NCI-H2029 (cell line): ENCODE results near the gene WWOX.

ENCODE experiments used
- DNase-seq: peaks from one replicate; lab custom pipeline; 2025; lab: John Stamatoyannopoulos, UW

Gene WWOX

DNA sequence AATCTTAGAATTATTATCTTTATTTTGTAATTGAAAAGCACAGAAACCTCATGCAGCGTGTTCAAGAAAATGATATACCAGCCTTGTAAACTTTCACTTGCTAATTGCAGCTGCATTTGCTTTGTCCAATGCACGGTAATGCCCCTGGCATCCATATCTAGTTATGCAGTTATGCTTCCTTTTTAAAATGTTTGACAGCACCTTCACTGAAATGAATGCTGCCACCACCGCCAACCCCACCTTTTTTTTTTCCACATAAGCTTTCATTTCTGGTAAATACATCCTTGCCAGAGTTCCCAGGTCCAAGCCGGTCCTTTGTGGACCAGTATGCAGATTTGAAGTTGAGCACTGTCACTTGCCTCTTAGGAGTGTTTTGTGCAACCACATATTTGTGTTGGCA is 338.8 kb downstream of the WWOX start:
- no peak for DNase-seq

DNA sequence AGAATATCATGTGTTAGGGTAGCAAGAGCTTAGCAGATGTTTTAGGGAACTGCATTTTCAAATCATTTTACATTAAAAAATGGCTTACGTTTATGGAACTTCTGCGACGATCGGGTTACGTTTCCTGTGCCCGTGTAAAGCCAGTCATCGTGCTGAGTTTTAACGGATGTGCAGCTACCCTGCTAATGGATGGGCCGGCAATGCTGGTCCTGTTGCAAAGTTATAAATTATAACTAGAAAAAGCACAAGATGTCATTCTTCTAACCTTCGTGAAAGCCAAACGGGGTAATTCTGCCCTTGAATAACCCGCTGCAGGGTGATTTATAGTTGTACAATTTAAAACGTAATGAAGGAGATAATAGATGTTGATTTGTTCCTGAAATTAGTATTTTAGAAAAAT is 339.2 kb downstream of the WWOX start:
- no peak for DNase-seq

DNA sequence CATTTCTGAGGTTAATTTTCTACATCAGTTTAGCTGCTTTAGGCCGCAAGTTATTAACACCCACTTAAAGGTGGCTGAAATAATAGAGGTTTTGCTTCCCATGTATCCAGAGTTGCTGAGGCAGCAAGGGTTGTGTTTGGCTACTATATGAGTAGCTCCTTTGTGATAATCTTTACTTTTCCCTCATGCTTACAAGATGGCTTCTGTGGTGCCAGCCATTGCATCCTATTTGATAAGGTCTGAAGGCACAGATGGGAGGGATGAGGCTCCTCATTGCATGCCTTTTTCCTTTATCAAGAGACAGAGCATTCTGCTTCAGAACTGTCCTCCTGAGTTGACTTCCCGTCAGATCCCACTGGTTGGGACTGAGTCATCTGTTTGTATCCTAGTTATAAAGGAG is 340.2 kb downstream of the WWOX start:
- DNase-seq = no peak

DNA sequence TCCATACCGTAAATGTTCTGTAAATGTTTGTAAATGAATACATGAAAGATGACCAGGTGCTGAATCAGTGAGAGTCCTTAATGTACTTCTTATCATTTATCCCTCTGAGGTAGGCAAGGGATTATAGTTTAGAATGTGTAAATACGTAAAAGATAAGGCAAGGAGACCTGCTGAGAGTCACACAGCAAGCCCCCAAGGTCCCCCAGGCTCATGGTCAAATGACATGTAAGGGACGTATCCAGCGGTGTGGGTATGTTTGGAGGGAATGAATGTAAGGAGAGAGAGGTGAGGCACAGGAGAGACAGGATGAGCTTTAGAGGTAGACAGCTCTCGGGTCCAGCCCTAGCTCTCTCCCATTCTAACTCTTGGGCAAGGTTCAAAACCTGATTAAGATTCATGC is 341.8 kb downstream of the WWOX start:
- DNase-seq = no peak

DNA sequence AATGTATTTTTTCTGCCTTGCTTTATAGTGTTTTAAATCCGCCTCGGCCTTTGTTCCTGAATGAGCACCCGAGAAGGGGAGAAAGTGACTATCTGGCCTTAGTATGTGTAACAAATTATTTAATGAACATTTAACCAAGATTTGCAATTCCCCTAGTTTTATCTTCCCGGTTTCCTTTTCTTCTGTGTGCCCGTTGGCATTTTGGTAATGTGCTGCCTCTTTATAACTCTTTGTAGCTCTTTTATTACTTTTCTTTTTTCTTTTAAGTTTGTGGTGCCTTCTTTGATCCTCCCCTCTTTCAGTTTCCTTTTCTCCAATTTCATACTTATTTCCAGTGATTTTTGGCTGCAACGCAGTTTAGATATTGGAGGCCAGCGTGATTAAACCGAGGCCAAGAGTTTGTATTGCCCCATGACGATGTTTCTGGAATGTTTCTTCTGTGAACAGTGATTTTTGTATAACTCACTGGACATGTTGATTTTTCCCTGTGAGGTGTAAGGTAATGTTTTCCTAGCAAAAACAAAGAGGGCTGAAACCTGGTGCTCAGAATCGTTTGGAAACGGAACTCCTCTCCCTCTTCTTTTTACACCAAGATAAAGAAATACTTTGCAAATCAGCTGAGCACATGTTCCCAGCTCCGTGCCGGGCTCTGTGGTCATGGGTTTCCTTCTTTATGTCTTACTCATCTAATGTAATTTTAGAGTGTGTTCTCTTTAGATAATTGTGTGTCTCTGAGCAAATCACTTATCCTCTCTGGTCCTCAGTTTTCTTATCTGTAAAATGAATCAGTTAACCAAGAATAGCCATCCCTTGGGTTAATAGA is 344.3 kb downstream of the WWOX start:
- DNase-seq = no peak

DNA sequence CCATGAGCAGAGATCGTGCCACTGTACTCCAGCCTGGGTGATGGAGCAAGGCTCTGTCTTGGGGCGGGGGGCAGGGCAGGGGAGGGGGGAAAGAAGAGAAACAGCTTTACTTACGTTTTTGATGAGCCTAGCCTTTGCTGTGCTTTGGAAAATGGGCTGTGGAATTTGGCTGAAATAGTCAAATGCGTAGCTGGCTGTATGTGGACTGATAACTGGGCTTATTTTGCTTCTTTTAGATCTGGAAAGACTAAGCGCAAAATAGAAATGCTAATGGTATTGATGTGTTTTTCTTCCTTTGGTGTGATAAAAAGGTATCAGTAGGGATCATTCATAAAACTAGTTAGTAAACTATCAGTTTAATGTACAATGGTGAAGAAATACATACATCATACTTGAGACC is 346.4 kb downstream of the WWOX start:
- DNase-seq = no peak

DNA sequence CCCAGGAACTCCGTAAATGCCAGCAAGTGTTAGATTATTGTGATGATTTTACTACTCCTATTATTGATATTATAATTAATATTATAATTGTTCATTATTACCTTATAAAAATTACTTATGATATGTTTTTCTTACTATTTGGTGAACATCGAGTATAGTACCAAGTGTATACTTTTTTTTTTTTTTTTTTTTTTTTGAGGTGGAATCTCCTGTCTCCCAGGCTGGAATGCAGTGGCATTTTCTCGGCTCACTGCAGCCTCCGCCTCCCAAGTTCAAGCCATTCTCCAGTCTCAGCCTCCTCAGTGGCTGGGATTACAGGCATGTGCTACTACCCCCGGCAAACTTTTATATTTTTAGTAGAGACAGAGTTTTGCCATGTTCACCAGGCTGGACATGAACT is 347.0 kb downstream of the WWOX start:
- DNase-seq = no peak

DNA sequence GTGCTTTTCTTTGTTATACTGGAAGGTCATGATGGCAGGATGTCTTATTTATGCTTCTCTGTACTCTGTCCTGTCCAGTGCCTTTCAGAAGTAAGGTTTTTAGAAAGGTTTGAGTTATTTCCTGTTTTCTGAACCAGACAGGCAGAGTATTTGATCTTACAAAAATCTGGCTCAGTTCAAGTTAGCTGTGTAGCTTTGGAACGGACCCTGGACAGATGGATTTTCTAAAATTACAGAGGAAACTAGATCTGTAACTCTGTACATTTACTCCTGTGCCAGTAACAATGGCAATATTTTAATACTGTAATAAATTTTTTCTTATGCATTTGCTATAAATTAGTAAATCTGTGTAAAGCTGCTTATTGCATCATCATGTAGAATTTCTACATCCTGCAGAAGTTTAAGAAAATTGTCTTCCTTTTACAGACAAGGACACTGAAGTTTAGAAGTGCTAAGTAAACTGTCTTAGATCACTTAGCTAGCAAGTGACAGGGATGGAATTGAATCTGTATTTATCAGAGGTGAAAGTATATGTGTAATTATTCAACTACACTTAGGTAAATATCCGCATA is 347.6 kb downstream of the WWOX start:
- no peak for DNase-seq

DNA sequence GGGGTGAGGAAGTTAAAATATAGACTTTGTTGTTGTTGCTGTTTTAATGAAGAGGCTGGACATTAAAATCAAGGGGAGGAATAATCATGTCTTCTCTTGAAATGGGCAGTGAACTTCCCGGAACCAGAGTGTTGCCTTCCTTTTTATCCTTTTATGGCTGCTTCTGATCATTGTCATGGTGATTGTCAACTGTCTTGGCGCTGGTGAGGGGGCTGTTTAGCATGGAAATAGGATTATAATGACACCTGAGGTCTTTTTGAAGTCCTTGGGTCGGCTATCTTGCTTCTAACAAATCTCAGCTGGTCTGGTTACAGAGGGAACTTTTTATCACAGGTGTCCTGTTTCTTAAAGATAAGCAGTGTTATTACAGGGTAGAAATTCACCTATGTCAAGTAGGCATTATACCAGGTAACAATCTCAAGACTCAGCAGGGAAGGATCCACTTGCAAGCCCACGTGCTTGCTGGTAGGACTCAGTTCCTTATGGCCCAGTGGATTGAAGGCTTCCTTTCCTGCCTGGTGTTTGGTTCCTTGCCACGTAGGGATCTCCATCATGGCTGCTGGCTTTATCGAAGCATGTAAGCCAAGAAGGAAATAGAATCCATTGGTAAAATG is 349.3 kb downstream of the WWOX start:
- no peak for DNase-seq

DNA sequence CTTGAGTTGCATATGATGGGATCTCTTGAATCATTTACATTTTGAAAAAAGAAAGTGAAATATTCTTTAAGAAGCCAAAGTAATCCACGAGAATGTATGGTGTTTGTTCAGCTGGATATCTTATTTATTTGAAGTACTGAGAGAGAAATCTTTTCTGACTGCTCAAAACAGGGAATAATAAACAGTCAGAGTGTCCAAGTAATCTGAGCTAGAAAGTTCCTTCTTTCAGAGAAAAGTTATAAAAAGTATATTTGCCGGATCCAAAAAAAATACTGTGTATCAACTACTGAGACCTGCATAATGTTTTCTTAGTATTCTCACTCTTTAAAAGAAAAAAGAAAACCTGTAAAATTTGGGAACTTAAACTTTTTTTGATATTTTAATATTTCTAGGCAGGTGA is 350.8 kb downstream of the WWOX start:
- no peak for DNase-seq

DNA sequence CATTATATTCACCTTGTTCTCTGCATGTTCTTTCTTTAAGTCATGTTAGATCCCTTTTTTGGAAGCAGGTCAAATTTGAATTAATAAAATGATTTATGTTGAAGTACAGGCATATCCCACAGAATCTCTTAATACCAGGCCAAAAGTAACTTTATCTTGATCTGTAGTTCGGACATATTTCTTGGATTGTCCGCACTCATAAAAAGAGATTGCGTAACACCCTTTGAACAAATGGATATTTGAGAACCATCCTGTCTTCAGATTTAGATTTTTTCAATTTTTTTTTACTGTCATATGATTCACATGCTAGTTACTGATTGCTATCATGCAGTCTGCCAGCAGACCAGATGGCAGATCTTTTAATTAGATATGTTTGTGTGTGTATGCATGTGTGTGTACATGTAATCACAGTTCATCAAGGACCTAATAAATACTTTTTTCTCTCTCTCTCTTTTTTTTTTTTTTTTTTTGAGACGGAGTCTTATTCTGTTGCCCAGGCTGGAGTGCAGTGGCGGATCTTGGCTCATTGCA is 352.6 kb downstream of the WWOX start:
- no peak for DNase-seq

DNA sequence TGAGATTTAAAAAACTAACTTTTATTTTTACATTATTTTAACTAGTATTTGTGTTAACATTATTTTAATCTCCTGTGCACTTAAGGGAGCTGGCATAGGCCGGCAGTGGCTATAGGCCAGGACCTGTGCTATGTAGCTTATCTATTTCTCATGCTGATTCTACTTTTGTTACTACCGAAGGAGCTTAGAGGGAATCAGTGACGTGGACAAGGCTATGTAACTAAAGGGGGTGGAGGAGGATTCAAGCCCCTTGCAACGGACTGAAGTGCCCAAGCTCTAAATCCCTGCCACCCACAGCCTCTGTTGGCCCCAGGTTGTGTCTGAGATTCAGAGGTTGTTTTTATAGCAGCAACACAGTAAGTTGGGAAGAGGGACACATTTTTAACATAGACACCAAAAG is 356.4 kb downstream of the WWOX start:
- DNase-seq = no peak

DNA sequence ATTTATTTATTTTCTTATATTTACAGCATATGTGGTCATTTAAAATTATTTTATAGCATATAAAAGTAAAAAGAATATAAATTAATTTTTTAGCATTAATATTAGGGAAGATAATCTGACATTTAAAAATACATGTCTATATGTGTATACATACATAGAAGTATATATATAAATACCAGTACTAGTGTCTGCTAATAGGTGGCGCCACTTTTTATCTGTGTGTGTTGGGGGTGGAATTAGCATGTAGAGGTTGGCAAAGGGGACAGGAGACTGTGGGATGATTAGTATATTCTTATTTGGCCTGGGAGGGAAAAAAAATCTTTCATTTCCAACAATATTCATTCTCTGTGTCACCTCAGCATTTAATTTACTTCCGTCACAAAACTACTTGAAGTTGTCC is 359.1 kb downstream of the WWOX start:
- DNase-seq = no peak

DNA sequence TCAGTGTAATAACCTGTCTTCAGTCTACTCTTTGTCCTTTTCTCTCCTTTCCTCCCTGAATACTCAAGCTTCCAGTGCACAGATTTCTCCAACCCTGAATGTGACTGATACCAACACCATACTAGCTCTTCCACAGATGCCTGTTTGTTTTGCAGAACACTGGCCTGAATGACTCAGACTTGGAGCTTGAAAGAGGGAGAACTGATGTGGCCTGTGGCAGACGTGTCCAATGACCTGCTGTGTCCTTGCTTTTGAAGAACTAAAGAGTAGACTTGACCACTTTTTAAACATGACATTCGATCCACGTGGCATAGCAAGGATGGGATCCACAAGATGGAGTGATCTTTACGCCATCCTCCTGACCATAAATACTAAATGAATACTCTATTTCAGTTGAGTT is 361.0 kb downstream of the WWOX start:
- DNase-seq = no peak

DNA sequence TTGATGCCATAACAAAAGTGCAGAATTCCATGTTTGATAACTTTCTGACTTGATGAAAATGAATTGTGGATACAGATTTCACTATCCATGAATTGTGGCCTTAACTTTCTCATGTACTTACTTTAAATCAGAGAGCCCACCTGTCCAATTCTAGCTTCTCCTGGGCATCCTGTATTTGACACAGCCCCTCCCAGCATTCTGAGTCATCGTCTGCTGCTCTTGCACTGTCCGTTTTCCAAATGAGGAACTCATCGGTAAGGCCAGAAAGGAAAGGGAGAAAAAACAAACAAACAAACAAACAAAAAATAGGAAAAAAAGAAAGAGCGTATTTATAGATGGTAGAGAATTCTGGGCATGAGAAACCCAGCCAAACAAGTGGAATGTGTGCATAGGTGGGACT is 361.6 kb downstream of the WWOX start:
- no peak for DNase-seq

DNA sequence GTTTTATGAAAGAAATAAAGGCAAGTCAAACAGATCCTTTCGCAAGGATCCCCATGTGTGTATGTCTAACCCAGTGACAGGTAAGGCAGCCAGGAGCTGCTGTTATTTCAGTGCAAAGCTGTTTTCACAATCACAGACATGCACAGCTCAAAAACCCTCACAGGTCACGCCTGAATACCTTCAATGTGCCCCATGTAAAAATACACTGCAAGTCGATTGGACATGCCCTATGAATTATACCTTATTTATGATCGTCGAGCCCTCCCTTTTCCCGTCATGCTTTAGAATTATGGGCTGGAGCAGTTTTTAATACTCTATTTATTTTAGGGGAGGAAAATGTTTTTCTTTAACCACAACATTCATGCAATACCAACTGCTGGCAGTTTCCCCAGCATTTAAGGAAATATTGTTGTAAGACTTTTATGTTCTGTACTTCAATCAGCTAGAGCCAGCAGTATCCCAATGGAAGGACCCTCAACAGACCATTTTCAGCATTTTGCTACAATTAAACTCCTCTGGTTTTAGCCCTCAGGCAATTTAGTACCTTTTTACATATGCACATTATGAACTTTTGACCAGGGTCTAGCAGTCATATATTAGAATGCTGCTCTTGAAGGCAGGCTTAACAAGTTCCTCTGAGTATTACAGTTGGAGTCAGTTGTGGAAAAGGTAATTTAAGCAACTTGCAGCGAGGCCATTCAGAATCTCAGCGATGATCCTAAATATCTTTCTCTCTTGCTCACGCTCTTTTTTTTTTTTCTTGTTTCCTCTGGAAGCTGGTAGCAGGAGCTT is 362.2 kb downstream of the WWOX start:
- no peak for DNase-seq

DNA sequence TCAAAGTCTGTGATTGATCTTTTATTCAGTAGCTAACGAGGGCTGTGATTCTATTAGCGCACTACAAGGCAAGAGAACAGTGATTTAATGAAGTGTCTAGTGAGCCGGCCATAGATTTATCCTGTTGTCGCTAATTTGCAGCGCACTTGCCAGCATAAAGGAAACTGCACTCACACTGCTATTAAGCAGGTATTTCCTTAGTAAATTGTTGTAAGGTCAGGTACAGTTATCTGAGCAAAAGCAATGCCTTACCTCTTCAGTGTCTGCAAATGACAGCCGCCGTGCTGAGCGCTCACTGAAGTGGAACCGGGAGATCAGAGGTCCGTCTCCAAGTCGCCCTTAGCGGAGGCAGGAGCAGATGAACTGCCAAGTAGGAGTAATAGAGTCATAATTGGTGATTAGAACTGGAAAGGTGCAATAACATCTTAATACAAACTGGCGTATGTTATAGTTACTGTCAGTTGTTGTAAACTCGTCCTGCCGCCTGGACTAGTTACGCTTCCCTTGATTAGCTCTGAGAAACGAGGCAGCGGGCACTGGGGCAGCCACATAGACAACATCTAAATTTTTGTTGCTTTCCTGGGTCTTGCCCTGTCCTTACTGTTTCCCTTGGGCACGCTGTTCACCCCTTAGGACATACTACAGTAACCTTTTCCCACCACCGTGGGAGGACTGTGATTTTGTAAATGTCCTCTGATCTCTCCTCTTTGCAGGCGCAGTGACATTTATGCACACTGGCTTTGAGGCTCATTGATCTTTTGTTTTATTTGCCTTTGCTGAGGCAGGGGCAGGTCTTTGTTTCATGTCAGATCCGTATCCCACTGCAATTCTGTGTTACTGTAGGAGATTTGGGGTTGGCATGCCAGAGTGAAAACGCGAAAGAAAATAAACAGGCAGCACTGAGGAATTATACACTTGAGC is 363.1 kb downstream of the WWOX start:
- DNase-seq = no peak

DNA sequence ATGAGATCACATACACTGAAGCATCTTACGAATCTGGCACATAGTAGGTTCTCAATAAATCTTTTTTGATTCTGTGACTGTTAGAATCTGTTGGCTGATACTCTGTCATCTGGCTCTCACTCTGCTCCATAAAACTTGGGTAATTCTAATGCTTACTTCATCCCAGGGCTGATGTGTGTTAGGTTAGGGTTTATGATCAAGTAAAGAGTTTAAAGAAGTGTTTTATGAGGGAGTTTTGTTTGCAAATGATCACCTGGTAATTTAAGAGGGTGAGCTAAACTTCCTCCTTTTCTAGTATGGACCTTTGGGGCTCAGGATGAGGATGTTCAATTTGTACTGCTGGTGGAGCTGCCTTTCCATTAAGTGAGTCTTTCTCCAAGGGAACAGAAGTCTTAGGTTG is 364.1 kb downstream of the WWOX start:
- DNase-seq = no peak

DNA sequence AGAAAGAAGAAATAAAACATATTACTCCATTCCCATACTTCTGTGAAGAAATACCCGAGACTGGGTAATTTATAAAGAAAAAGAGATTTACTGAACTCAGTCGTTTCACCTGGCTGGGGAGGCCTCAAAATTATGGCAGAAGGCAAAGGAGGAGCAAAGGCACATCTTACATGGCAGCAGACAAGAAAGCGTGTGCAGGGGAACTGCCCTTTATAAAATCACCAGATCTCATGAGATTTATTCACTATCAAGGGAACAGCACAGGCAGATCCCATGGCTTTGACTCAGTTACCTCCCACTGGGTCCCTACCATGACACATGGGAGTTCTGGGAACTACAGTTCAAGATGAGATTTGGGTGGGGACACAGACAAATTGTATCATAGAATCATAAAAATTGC is 365.4 kb downstream of the WWOX start:
- no peak for DNase-seq

DNA sequence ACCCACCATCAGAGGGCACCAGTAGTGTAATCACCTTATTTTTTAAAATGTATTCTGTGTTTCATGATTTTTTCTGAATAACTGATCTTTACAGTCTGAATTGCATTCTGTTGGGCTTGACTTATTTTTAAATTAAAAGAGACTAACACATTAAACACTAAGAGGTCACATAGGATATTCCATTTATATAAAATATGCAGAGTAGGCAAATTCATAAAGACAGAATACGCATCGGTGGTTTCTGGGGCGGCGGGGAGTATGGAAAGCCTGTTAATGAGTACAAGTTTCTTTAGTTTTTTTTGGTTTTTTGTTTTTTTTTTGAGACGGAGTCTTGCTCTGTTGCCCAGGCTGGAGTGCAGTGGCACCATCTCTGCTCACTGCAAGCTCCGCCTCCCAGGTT is 366.3 kb downstream of the WWOX start:
- no peak for DNase-seq

DNA sequence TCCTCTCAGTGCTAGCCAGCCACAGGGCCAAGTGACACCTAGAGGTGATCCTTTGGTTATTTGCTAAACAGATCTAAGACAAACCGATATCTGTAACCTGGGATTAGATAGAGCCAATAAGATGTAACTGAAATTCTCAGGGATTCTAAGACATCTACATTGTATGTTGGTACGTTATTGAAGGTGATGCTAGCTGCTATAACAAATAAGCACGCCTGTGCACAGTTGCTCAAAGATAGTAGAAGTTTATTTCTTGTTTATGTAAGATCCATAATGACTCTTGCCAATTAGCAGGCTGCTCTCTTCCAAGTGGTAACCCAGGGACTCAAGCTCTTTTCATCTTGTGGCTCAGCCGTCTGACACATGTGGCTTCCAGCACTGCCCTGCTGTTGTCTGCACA is 370.3 kb downstream of the WWOX start:
- no peak for DNase-seq
